ENCODE results near the gene NINJ1. TPM values are rescaled to one million over a fixed set of nuclear protein-coding genes. Genes with fewer than 3 reads are reported as not detected.

NINJ1 gene
- total RNA-seq, 4 donors from 2014 or later: 20.6 to 87.4 (median 44.2) TPM

DNA sequence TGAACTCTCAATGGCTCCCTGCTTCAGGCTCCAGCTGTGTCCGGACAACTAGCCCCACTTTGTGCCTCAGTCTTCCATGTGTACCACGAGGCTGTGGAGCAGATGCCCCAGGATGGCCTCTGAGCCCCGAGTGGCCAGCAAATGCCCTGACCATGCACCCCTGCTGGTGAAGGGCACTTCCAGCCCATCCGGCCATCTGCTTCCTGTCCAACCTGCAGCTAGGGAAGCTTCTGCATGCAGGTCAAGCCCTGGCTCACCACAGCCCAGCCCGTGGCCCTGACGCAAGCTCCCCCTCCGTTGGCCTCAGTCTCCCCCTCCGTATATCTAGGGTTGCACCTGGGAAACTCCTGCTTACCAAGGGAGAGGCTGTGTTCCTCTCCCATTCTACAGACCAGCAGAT is 4.8 kb downstream of the NINJ1 start:
- no peak overlapping the region for H3K4me3 ChIP-seq
- TF ChIP-seq POLR2A (IDR thresholded peaks at IDR 0.05): no peak
- TF ChIP-seq, protein P1, sequence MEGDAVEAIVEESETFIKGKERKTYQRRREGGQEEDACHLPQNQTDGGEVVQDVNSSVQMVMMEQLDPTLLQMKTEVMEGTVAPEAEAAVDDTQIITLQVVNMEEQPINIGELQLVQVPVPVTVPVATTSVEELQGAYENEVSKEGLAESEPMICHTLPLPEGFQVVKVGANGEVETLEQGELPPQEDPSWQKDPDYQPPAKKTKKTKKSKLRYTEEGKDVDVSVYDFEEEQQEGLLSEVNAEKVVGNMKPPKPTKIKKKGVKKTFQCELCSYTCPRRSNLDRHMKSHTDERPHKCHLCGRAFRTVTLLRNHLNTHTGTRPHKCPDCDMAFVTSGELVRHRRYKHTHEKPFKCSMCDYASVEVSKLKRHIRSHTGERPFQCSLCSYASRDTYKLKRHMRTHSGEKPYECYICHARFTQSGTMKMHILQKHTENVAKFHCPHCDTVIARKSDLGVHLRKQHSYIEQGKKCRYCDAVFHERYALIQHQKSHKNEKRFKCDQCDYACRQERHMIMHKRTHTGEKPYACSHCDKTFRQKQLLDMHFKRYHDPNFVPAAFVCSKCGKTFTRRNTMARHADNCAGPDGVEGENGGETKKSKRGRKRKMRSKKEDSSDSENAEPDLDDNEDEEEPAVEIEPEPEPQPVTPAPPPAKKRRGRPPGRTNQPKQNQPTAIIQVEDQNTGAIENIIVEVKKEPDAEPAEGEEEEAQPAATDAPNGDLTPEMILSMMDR (IDR thresholded peaks at IDR 0.05): no peak
- peaks cover 3 to 20% of the 10 kb centered on the region in 2 donors for H3K4me1 ChIP-seq
- intact Hi-C loops (cut with DNase I; ENCODE audit: low total_unique reads): no loop called here
- DNase-seq: peak in 1 of 2 donors; percentile 61
- H3K36me3 ChIP-seq: no peaks in the 10 kb centered on the region
- H3K27me3 ChIP-seq: no peaks in the 10 kb centered on the region
- no peaks in the 10 kb centered on the region for H3K9me3 ChIP-seq
- H3K27ac ChIP-seq: peak overlapping the region in 1 of 2 donors; percentile 98

DNA sequence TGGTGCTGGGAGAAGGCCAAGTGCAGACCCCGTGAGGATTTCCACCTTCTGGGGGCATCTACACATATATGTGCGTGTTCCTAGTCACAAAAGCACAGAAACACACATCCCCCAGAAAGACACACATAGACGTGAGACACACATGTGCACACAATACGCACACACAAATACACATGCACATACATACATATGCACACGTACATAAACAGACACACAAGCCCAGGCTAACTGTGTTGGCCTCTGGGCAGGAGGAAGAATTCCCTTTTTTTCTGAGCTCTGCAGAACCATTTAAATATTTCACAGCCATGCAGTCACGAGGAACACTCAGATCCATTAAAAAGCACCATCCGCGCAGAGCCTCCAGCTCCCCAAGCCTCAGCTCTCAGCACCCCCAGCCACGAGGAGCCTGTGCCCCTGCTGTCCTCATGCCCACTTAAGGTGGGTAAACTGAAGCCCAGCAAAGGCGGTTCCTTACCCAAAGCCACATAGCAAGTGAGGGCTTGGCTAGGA is 5.3 kb downstream of the NINJ1 start:
- Histone ChIP-seq H3K4me3 (no peak overlapping the region), H3K27ac (peak overlapping the region in 1 of 2 donors; percentile 16), H3K9me3 (no peaks in the 10 kb centered on the region), H3K4me1 (peaks cover 3 to 20% of the 10 kb centered on the region in 2 donors), H3K27me3 (no peaks in the 10 kb centered on the region), H3K36me3 (no peaks in the 10 kb centered on the region)
- intact Hi-C loops (cut with DNase I; ENCODE audit: low total_unique reads): no loop called here
- DNase-seq: no peak
- no peak for TF ChIP-seq POLR2A (IDR thresholded peaks at IDR 0.05)
- TF ChIP-seq, protein P1 (IDR thresholded peaks at IDR 0.05): no peak

DNA sequence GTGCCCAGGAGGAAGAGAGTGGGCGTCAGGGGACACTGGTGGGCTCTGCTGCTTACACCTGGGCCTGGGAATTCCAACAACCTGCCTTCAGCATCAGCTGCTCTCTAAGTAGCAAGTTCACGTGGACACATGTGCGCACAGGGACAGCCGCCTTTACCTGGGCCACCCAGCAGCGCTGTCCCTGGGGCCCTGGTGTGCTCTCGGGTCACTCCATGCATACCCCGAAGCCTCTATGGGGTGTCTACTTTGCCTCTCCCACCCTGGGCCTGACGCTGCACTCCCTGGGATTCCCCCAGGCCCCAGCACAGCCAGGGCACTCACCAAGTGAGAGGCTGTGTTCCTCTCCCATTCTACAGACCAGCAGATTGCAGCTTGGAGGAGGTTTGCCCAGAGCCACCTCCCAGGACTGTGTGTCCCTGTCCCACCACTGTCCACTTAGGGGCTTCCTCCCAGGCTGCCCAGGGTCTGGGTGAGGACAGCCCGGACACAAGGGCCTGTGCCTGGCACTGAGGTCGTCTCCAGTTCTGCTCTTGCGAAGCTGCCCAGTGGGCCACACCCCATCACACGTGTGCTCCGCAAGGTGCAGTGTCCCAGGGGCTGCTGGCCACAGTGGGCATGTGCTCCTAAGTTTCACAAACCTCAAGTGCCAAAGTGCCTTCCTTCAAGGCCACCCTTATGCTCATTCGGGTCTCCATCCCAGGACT is 5.9 kb downstream of the NINJ1 start:
- H3K27me3 ChIP-seq: no peaks in the 10 kb centered on the region
- H3K36me3 ChIP-seq: no peaks in the 10 kb centered on the region
- H3K27ac ChIP-seq: peak overlapping the region; percentile 81 to 84
- no peaks in the 10 kb centered on the region for H3K9me3 ChIP-seq
- no peak for TF ChIP-seq POLR2A (IDR thresholded peaks at IDR 0.05)
- TF ChIP-seq, protein P1 (IDR thresholded peaks at IDR 0.05): no peak
- peaks cover 3 to 20% of the 10 kb centered on the region in 2 donors for H3K4me1 ChIP-seq
- no peak overlapping the region for H3K4me3 ChIP-seq
- DNase-seq: peak in 1 of 2 donors; percentile 15
- intact Hi-C loops (cut with DNase I; ENCODE audit: low total_unique reads): no loop called here

DNA sequence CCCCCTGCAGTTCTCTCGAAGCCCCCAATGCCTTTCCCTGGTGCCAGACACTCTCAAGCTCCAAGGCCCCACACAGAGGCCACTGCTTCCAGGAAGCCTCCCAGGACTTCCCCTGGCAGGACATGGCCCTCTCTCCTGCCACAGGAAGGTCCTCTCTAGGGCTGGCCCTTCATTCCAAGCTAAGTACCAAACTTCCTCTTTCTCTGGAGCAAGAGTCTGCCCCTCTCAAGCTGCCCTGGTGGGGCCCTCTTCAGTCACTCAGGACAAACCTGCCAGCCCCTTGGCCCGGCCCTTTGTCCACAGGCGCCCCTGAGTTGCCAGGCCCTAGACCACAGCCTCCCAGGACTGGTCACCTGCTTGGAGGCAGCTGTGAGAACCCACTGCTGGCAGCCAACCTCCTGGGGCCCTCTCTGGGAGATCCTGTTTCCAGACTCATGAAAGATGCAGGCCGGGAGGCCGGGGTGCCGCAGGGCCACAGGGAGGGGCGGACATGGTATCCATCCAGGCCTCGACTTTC is 6.6 kb downstream of the NINJ1 start:
- Histone ChIP-seq H3K4me3 (no peak overlapping the region), H3K9me3 (no peaks in the 10 kb centered on the region), H3K36me3 (no peaks in the 10 kb centered on the region), H3K27me3 (no peaks in the 10 kb centered on the region), H3K27ac (peak overlapping the region; percentile 81 to 84), H3K4me1 (peaks cover 3 to 20% of the 10 kb centered on the region in 2 donors)
- intact Hi-C loops (cut with DNase I; ENCODE audit: low total_unique reads): no loop called here
- TF ChIP-seq, protein P1 (IDR thresholded peaks at IDR 0.05): no peak
- no peak for TF ChIP-seq POLR2A (IDR thresholded peaks at IDR 0.05)
- peak; percentile 20 to 27 for DNase-seq

DNA sequence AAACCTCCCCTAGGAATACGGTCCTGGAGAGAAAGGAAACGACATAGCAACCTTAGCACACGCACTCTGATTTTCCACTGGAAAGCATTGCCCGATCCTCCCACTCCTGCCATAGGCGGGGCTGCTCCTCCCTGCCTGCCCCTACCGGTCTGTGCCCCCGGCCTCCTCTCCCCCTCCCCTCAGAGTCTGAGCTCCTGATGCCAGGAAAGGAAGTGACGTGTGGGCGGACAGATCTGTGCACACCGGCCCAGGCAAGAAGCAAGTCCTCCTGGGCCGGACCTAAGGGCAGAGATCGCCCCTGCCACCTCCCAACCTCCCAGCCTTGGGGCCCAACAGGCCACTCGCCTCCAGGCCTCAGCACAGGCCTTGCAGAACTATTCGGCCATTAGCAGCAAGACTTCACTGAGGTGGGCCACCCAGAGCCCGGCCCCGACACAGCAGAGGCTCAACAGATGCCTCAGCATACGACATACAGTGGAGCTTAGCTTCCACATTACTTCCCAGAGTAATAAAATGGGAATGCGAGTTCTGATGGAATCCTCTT is 7.2 kb downstream of the NINJ1 start:
- TF ChIP-seq POLR2A (IDR thresholded peaks at IDR 0.05): peak in 1 of 2 donors; percentile 34
- TF ChIP-seq, protein P1 (IDR thresholded peaks at IDR 0.05): no peak
- DNase-seq: peak; percentile 63 to 81
- Histone ChIP-seq H3K27ac (peak overlapping the region; percentile 81 to 84), H3K27me3 (no peaks in the 10 kb centered on the region), H3K4me3 (peak overlapping the region in 1 of 2 donors; percentile 2), H3K9me3 (no peaks in the 10 kb centered on the region), H3K36me3 (no peaks in the 10 kb centered on the region), H3K4me1 (peaks cover 3 to 20% of the 10 kb centered on the region in 2 donors)
- intact Hi-C loops (cut with DNase I; ENCODE audit: low total_unique reads): no loop called here
